CD4-positive, CD25-positive, alpha-beta regulatory T cell (primary cell): ENCODE measurements around the gene CKAP4. TPM values are rescaled to one million over a fixed set of nuclear protein-coding genes. Genes with fewer than 3 reads are reported as not detected.

Experiments used
- ATAC-seq, 2 donors: fragments of 150-1000 bp; cut with Tn5 transposase; one replicate each; pipeline ENCODE4 v1.10.0; 2021; ENCODE audit warnings: low read depth in 2 of 2, moderate number of reproducible peaks in 2 of 2, moderate library complexity in 1 of 2
- DNase-seq, 3 donors: peaks; one replicate each; pipeline versions ENCODE4 v3.0.0 to v3.0.0-alpha.2; 2012 to 2022; ENCODE audit warnings: mixed read lengths in 1 of 3
- H3K27ac ChIP-seq: one replicate; pipeline ENCODE4 v1.7.0; 2013; ENCODE audit warnings: mild to moderate bottlenecking, low read length; ENCODE audit not compliant: insufficient read depth, poor library complexity, severe bottlenecking
- H3K27me3 ChIP-seq: one replicate; pipeline ENCODE4 v1.7.0; 2013; ENCODE audit warnings: low read length; ENCODE audit not compliant: control insufficient read depth, insufficient read depth
- H3K36me3 ChIP-seq: one replicate; pipeline ENCODE4 v1.7.0; 2013; ENCODE audit warnings: mild to moderate bottlenecking, low read length, moderate library complexity; ENCODE audit not compliant: control insufficient read depth, insufficient read depth
- H3K4me1 ChIP-seq: 2 replicates; pipeline ENCODE4 v1.7.0; 2013; ENCODE audit warnings: mild to moderate bottlenecking, low read length; ENCODE audit not compliant: insufficient read depth, control insufficient read depth, poor library complexity, severe bottlenecking
- H3K4me3 ChIP-seq: one replicate; pipeline ENCODE4 v1.7.0; 2013; ENCODE audit warnings: low read depth, mild to moderate bottlenecking, low read length, moderate library complexity
- H3K9me3 ChIP-seq, 2 experiments: 1 replicate in 1 of 2; 2 replicates in 1 of 2; pipeline ENCODE4 v1.7.0; 2013; ENCODE audit warnings: low read length in 2 of 2, mild to moderate bottlenecking in 1 of 2, moderate library complexity in 1 of 2; ENCODE audit not compliant: control insufficient read depth in 2 of 2
- H3K27ac Mint-ChIP-seq, 3 donors: one replicate each; pipeline ENCODE4 v1.8.0; 2020 to 2022; ENCODE audit warnings: mild to moderate bottlenecking in 3 of 3, mixed read lengths in 3 of 3, moderate library complexity in 2 of 3
- H3K27me3 Mint-ChIP-seq: one replicate; pipeline ENCODE4 v1.8.0; 2022; ENCODE audit warnings: mild to moderate bottlenecking, mixed read lengths
- H3K36me3 Mint-ChIP-seq: one replicate; pipeline ENCODE4 v1.8.0; 2020; ENCODE audit warnings: mixed read lengths
- H3K4me1 Mint-ChIP-seq, 4 donors: one replicate each; pipeline ENCODE4 v1.8.0; 2020 to 2022; ENCODE audit warnings: mixed read lengths in 4 of 4, mild to moderate bottlenecking in 1 of 4
- H3K4me3 Mint-ChIP-seq, 4 donors: one replicate each; pipeline ENCODE4 v1.8.0; 2020 to 2022; ENCODE audit warnings: mild to moderate bottlenecking in 4 of 4, mixed read lengths in 4 of 4, moderate library complexity in 3 of 4
- H3K9me3 Mint-ChIP-seq, 7 donors: one replicate each; pipeline ENCODE4 v1.8.0; 2020 to 2022; ENCODE audit warnings: mixed read lengths in 7 of 7, mild to moderate bottlenecking in 3 of 7, moderate library complexity in 2 of 7
- polyA plus RNA-seq, 4 donors: library from polyadenylated mRNA; unstranded; fragments of 300-500 nt; fragmentation: Illumina TruSeq; gene quantifications; one replicate each; pipeline ENCODE4 v1.2.3, GENCODE V29; 2021
- total RNA-seq: library from RNA; stranded (reverse); gene quantifications from one replicate; pipeline ENCODE4 v1.2.3, GENCODE V29; 2022

The CKAP4 gene
- total and polyA plus RNA-seq, 5 donors from 2014 or later: 3.4 to 6.0 (median 4.3) TPM

DNA sequence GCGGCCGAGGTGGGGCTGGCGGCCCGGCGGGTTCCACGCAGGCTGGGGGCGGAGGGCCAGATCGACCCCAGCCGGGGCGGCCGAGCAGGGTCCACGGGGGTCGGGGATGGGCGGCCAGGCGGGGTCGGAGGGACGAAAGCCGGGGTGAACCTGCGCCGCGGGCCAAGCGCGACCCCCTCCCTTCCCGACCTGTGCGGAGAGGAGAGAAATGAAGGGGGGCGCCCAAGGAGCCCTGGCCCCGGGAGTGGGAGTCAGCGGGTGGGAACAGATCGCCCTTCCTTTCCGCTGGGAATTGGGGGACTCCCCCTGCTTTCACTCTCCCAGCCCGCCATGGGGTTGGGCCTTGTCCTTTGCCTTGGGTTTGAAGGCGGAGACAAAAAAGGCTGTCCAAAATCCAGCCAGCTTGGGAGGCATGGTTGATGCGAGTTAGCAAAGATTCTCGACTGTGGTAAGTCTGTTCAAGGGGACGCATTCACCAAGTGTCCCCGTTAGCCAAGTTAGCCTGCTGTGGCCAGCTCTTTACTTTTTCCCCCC is 559 bp upstream of the CKAP4 start:
- no peaks in the 10 kb centered on the region for H3K9me3 Mint-ChIP-seq
- peak overlapping the region; percentile 81 to 89 (median 87) for H3K4me3 Mint-ChIP-seq
- ATAC-seq: peak; percentile 5 to 7
- Histone ChIP-seq H3K4me1 (peaks cover 26% of the 10 kb centered on the region), H3K9me3 (no peaks in the 10 kb centered on the region), H3K27ac (peak overlapping the region; percentile 73), H3K27me3 (no peaks in the 10 kb centered on the region), H3K36me3 (no peaks in the 10 kb centered on the region), H3K4me3 (peak overlapping the region; percentile 48)
- H3K27ac Mint-ChIP-seq: peak overlapping the region; percentile 55 to 96 (median 87)
- H3K4me1 Mint-ChIP-seq: peaks cover 4 to 36% (median 8%) of the 10 kb centered on the region in 4 donors
- peak in 2 of 3 donors; percentile 7 to 29 for DNase-seq
- no peaks in the 10 kb centered on the region for H3K36me3 Mint-ChIP-seq
- H3K27me3 Mint-ChIP-seq: peaks cover 18% of the 10 kb centered on the region

DNA sequence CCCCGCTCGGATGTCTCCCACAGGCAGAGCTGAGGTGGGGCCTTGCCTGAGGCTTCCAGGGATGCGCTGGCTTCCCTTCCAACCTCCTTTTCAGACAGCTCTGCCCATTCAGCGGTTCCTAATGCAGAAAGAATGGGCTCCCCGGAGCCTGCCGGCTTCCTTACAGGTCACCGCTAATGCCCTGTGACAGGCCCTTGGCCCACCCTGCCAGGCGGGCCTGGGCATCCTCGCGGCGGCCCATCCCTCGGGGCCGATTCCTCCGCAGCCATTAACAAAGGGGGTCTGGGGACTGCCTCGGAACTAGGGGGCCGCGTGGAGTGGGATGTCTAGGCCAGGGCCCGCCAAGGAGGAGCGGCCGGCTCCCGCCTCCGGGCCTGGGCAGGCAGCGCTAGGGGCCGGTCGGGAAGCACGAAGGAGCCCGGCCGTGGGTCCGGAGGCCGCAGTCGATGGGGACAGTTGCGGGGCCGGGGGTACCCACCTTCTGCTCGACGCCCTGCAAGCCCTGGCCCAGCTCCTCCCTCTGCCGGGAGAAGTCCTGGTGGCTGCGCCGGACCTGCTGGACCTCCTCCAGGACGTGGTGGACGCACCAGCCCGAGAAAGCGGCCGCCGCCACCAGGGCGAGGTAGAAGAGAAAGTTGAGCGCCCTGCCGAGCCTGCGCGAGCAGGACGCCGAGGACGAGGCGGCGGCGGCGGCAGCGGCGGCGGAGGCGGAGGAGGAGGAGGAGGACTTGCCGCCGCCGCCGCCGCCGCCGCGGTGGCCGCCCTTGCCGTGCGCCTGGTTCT is 738 bp downstream of the CKAP4 start:
- H3K4me1 Mint-ChIP-seq: peaks cover 4 to 39% (median 9%) of the 10 kb centered on the region in 4 donors
- no peaks in the 10 kb centered on the region for H3K27me3 ChIP-seq
- peak overlapping the region; percentile 69 to 90 (median 82) for H3K4me3 Mint-ChIP-seq
- peaks cover 20% of the 10 kb centered on the region for H3K27me3 Mint-ChIP-seq
- H3K4me3 ChIP-seq: peak overlapping the region; percentile 59
- H3K36me3 Mint-ChIP-seq: no peaks in the 10 kb centered on the region
- H3K9me3 Mint-ChIP-seq: no peaks in the 10 kb centered on the region
- H3K27ac Mint-ChIP-seq: peak overlapping the region in 2 of 3 donors; percentile 32 to 46
- H3K36me3 ChIP-seq: no peaks in the 10 kb centered on the region
- H3K9me3 ChIP-seq: no peaks in the 10 kb centered on the region
- H3K4me1 ChIP-seq: peaks cover 26% of the 10 kb centered on the region
- DNase-seq (peak; percentile 48 to 75 (median 61)), ATAC-seq (peak; percentile 54 to 66)
- peak overlapping the region; percentile 41 for H3K27ac ChIP-seq

DNA sequence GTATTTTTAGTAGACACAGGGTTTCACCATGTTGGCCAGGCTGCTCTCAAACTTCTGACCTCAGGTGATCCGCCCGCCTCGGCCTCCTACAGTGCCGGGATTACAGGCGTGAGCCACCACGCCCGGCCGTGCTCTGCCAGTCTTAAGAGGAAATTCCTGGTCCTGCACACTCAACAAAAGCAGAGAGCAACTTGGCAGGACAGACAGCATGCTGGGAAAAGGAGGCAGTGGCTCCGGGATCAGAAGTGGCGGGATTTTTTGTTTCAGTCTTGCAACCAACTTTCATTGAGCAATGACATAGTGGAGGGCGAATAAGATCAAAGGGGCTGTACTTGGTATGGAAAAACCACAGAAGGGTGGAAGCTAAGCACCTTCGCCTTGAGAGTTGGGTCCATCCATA is 2.1 kb downstream of the CKAP4 start:
- H3K27ac Mint-ChIP-seq: peak overlapping the region in 1 of 3 donors; percentile 43

DNA sequence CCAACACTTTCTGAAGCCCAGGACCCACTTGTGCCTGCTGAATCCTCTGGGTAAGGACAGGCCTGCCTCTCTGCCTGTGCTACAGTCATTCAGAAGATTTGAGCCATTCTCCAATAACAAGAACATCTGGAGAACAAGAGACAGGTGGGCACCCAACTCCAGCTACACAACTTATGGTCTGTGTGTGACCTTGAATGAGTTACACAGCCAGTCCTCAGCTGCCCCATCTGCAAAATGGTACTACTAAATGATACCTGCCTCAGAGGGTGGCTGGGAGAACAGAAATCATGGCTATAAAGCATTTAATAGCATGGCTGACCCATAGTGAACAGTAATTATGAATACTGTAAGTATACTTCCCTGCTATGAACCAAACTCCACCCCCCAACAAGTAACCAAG is 4.2 kb downstream of the CKAP4 start:
- H3K27ac Mint-ChIP-seq: no peak overlapping the region
- no peak overlapping the region for H3K27ac ChIP-seq
- no peak for ATAC-seq

More for the DNA sequence above, 2.1 kb downstream of the CKAP4 start:
- no peaks in the 10 kb centered on the region for H3K36me3 ChIP-seq
- H3K9me3 ChIP-seq: no peaks in the 10 kb centered on the region
- peaks cover 4 to 39% (median 9%) of the 10 kb centered on the region in 4 donors for H3K4me1 Mint-ChIP-seq
- H3K4me3 Mint-ChIP-seq: peak overlapping the region; percentile 69 to 85 (median 79)
- no peak for DNase-seq
- H3K9me3 Mint-ChIP-seq: no peaks in the 10 kb centered on the region
- ATAC-seq: no peak
- H3K27ac ChIP-seq: no peak overlapping the region
- H3K27me3 Mint-ChIP-seq: peaks cover 20% of the 10 kb centered on the region
- peaks cover 26% of the 10 kb centered on the region for H3K4me1 ChIP-seq
- no peak overlapping the region for H3K4me3 ChIP-seq
- H3K36me3 Mint-ChIP-seq: no peaks in the 10 kb centered on the region
- H3K27me3 ChIP-seq: no peaks in the 10 kb centered on the region

DNA sequence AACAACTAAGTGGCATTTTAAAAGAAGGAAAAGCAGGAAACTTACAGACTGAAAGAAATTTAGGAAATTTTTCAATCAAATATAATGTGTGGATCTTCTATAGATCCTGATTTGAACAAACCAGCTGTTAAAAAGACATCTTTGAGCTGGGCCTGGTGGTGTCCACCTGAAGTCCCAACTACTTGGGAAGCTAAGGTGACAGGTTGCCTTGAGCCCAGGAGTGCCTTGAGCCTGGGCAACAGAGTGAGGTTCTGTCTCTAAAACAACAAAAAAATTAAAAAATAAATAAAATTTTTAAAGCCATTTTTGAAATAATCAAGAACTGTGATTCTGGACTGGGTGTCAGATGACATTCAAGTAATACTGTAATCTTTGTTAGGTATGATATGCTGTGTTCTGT is 7.0 kb downstream of the CKAP4 start:
- no peak overlapping the region for H3K27ac ChIP-seq
- H3K9me3 ChIP-seq: no peaks in the 10 kb centered on the region
- no peaks in the 10 kb centered on the region for H3K36me3 ChIP-seq
- H3K27me3 ChIP-seq: no peaks in the 10 kb centered on the region
- no peak for DNase-seq
- H3K4me1 Mint-ChIP-seq: peaks cover 4 to 12% (median 7%) of the 10 kb centered on the region in 4 donors
- no peak overlapping the region for H3K27ac Mint-ChIP-seq
- H3K27me3 Mint-ChIP-seq: peaks cover 10% of the 10 kb centered on the region
- no peaks in the 10 kb centered on the region for H3K4me1 ChIP-seq
- H3K4me3 ChIP-seq: no peak overlapping the region
- H3K36me3 Mint-ChIP-seq: peaks cover 11% of the 10 kb centered on the region
- no peaks in the 10 kb centered on the region for H3K9me3 Mint-ChIP-seq
- H3K4me3 Mint-ChIP-seq: peak overlapping the region in 1 of 4 donors; percentile 35
- ATAC-seq: no peak

More for the DNA sequence above, 4.2 kb downstream of the CKAP4 start:
- no peak overlapping the region for H3K4me3 Mint-ChIP-seq
- peaks cover 16% of the 10 kb centered on the region for H3K4me1 ChIP-seq
- peaks cover 15% of the 10 kb centered on the region for H3K27me3 Mint-ChIP-seq
- no peak overlapping the region for H3K4me3 ChIP-seq
- H3K36me3 Mint-ChIP-seq: peaks cover 5% of the 10 kb centered on the region
- no peaks in the 10 kb centered on the region for H3K27me3 ChIP-seq
- no peak for DNase-seq
- H3K4me1 Mint-ChIP-seq: peaks cover 4 to 24% (median 6%) of the 10 kb centered on the region in 4 donors
- no peaks in the 10 kb centered on the region for H3K9me3 ChIP-seq
- no peaks in the 10 kb centered on the region for H3K9me3 Mint-ChIP-seq
- no peaks in the 10 kb centered on the region for H3K36me3 ChIP-seq

DNA sequence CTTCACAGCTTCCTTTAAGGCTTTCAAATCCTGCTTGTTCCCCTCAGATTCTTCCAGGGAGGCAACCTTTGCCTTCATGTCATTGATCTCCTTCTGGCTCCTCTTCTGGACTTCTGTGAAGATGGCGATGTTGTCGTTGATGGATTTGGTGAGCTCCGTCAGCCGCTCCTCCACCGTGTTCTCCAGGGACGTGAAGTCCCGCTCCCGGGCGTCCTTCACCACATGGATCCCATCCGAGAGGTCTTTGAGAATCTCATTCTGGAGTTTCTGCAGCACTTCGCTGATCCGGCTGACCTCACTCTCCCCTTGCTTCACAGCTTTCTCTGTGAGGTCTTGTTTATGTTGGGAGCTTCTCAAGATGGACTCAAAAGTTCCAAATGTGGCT is 7.9 kb downstream of the CKAP4 start:
- Mint-ChIP-seq H3K4me1 (peaks cover 1 to 10% (median 3%) of the 10 kb centered on the region in 4 donors), H3K9me3 (no peaks in the 10 kb centered on the region), H3K27ac (no peak overlapping the region), H3K36me3 (peaks cover 11% of the 10 kb centered on the region), H3K4me3 (no peak overlapping the region), H3K27me3 (peaks cover 10% of the 10 kb centered on the region)
- Histone ChIP-seq H3K27ac (no peak overlapping the region), H3K36me3 (no peaks in the 10 kb centered on the region), H3K9me3 (no peaks in the 10 kb centered on the region), H3K27me3 (no peaks in the 10 kb centered on the region), H3K4me1 (no peaks in the 10 kb centered on the region), H3K4me3 (no peak overlapping the region)
- no peak for ATAC-seq
- no peak for DNase-seq

DNA sequence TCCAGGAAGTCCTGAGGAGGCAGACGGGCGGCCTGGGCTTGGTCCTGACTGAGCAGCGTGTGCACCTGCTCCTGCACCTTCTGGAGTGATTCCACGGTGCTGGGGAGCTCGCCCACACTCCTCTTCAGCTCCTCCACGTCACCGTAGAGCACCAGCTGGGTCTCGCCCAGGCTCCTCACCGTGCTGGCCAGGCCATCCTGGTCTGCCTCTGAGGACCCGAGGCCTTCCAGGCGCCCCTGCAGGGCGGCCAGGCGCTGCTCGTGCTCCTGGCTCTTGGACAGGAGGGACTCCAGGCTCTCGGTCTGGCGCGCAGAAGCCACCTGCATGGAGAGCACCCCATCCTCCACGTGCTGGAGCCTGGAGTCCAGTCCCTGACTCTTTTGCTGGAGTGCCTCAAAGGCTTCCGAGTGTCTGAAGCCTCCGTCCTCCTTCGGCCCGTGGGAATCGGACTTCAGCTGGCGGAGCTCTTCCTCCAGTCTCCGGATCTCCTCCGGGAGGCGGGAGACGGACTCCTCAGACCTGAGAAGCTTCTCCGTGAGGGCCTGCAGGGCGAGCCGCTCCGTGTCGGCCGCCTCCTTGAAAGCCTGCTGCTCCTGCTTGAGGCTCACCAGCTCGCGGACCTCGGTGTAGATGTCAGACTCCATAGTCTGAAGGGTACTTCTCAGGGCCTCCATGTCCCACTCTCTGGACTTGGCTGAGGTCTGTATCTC is 8.4 kb downstream of the CKAP4 start:
- H3K27ac ChIP-seq: no peak overlapping the region
- H3K9me3 Mint-ChIP-seq: peaks cover 0 to 1% (median 0%) of the 10 kb centered on the region in 7 donors
- peaks cover 0 to 9% (median 1%) of the 10 kb centered on the region in 4 donors for H3K4me1 Mint-ChIP-seq
- H3K4me3 ChIP-seq: no peak overlapping the region
- no peaks in the 10 kb centered on the region for H3K27me3 ChIP-seq
- H3K27ac Mint-ChIP-seq: no peak overlapping the region
- peaks cover 11% of the 10 kb centered on the region for H3K36me3 Mint-ChIP-seq
- H3K4me3 Mint-ChIP-seq: no peak overlapping the region
- no peaks in the 10 kb centered on the region for H3K36me3 ChIP-seq
- no peak for DNase-seq
- no peaks in the 10 kb centered on the region for H3K4me1 ChIP-seq
- no peaks in the 10 kb centered on the region for H3K9me3 ChIP-seq
- no peak for ATAC-seq
- H3K27me3 Mint-ChIP-seq: peaks cover 9% of the 10 kb centered on the region
